PC-3 (cell line): ENCODE data around the gene NIPAL3. TPM values are rescaled to one million over a fixed set of nuclear protein-coding genes. Genes with fewer than 3 reads are reported as not detected.
A peak's percentile ranks its signal among the peaks of the same experiment; 100 is the strongest.

Experiments
- ATAC-seq: fragments of 200-7000 bp; cut with Tn5 transposase; 2 replicates; pipeline ENCODE4 v1.9.1; 2020; ENCODE audit warnings: mild to moderate bottlenecking, moderate library complexity
- BruUV-seq: library from RNA; stranded (reverse); fragments of 400-500 nt; replicated peaks from 2 replicates; lab custom pipeline; 2021; lab: Mats Ljungman, UMichigan
- CTCF ChIA-PET: fragments of 300-600 bp; sonication (Branson Sonifier 250); formaldehyde crosslinking; loops from one replicate; lab custom pipeline; 2022; ENCODE audit warnings: antibody characterized with exemption; lab: Charles Lee
- POLR2A ChIA-PET: fragments of 300-600 bp; sonication (Branson Sonifier 250); formaldehyde crosslinking; loops from one replicate; lab custom pipeline; 2022; ENCODE audit warnings: antibody characterized with exemption; ENCODE audit not compliant: unreplicated experiment; lab: Charles Lee
- DNase-seq: peaks from one replicate; pipeline ENCODE4 v3.0.0-alpha.2; 2015
- H2AFZ ChIP-seq: fragments of 300-600 bp; sonication (generic); 2 replicates; pipeline ENCODE4 v1.6.0; 2016; ENCODE audit warnings: antibody characterized with exemption, low read length
- H3F3A ChIP-seq: fragments of 300-600 bp; sonication (generic); one replicate; pipeline ENCODE4 v1.6.0; 2017; ENCODE audit warnings: antibody characterized with exemption, low read length, control low read depth, mild to moderate bottlenecking; ENCODE audit not compliant: unreplicated experiment
- H3K27ac ChIP-seq: fragments of 300-600 bp; sonication (generic); 2 replicates; pipeline ENCODE4 v1.5.1; 2016; ENCODE audit warnings: mild to moderate bottlenecking, low read length
- H3K27me3 ChIP-seq: fragments of 300-600 bp; sonication (generic); 2 replicates; pipeline ENCODE4 v1.6.1; 2016; ENCODE audit warnings: low read length, mixed read lengths
- H3K36me3 ChIP-seq: fragments of 300-600 bp; sonication (generic); 2 replicates; pipeline ENCODE4 v1.6.1; 2016; ENCODE audit warnings: low read depth, mixed run types, low read length, mixed read lengths
- H3K4me1 ChIP-seq: fragments of 300-600 bp; sonication (generic); 2 replicates; pipeline ENCODE4 v1.5.1; 2016; ENCODE audit warnings: low read length; ENCODE audit not compliant: insufficient read depth
- H3K4me2 ChIP-seq: fragments of 300-600 bp; sonication (generic); 2 replicates; pipeline ENCODE4 v1.6.0; 2016; ENCODE audit warnings: low read length
- H3K4me3 ChIP-seq: fragments of 300-600 bp; sonication (generic); 2 replicates; pipeline ENCODE4 v1.5.1; 2016; ENCODE audit warnings: mild to moderate bottlenecking, low read length, mixed read lengths
- H3K79me2 ChIP-seq: fragments of 300-600 bp; sonication (generic); 2 replicates; pipeline ENCODE4 v1.6.1; 2017; ENCODE audit warnings: low read length, mixed read lengths
- H3K9ac ChIP-seq: fragments of 300-600 bp; sonication (generic); 2 replicates; pipeline ENCODE4 v1.6.0; 2016; ENCODE audit warnings: mild to moderate bottlenecking, low read length
- H3K9me2 ChIP-seq: fragments of 300-600 bp; sonication (generic); replicated peaks from 2 replicates; pipeline ENCODE4 v1.6.1; 2016; ENCODE audit warnings: mixed run types, low read length, mixed read lengths
- H3K9me3 ChIP-seq: fragments of 300-600 bp; sonication (generic); 2 replicates; pipeline ENCODE4 v1.6.1; 2016; ENCODE audit warnings: low read length, mixed read lengths
- H4K20me1 ChIP-seq: fragments of 300-600 bp; sonication (generic); 2 replicates; pipeline ENCODE4 v1.6.1; 2016; ENCODE audit warnings: low read length, mixed read lengths
- EZH2 ChIP-seq: fragments of 300-600 bp; sonication (generic); IDR thresholded peaks from one replicate; pipeline ENCODE4 v1.6.1; 2017; ENCODE audit warnings: antibody characterized with exemption, mild to moderate bottlenecking, low read length; ENCODE audit not compliant: unreplicated experiment
- EZH2phosphoT487 ChIP-seq: fragments of 300-600 bp; sonication (generic); IDR thresholded peaks from 2 replicates; pipeline ENCODE4 v1.6.1; 2018; ENCODE audit warnings: mild to moderate bottlenecking, antibody characterized with exemption, low read length, borderline replicate concordance
- intact Hi-C: fragments of 100-400 bp; cut with micrococcal nuclease; formaldehyde crosslinking; loops from 2 replicates; pipeline ENCODE4 v1.9.0; 2023
- total RNA-seq: library from RNA; depleted of rRNA; stranded (reverse); fragments of >200 nt; gene quantifications from 2 replicates; pipeline ENCODE4 v1.2.3, GENCODE V29; 2014
- TF ChIP-seq, protein P1 (sequence below): fragments of 300-600 bp; sonication (generic); conservative IDR thresholded peaks from 2 replicates; pipeline ENCODE4 v1.5.1; 2017; ENCODE audit warnings: antibody characterized with exemption, low read depth, mild to moderate bottlenecking, low read length

The NIPAL3 gene
- total RNA-seq, 1 experiment from 2014 or later: 35.2 TPM

- no peaks in the 10 kb centered on the region for H3K9me2 ChIP-seq
- no peak overlapping the region for H3K27ac ChIP-seq
- H2AFZ ChIP-seq: no peak overlapping the region
- no peak overlapping the region for H3K9ac ChIP-seq
- intact Hi-C loops: no loop called here
- H3K79me2 ChIP-seq: peaks cover 46% of the 10 kb centered on the region
- POLR2A ChIA-PET: no interaction called here
- H3K9me3 ChIP-seq: no peaks in the 10 kb centered on the region
- ATAC-seq (no peak), DNase-seq (peak; percentile 28)
- peaks cover 31% of the 10 kb centered on the region for H3K4me1 ChIP-seq
- BruUV-seq: no TSS peak
- no peak overlapping the region for H3K4me3 ChIP-seq
- H3F3A ChIP-seq: peaks cover 10% of the 10 kb centered on the region
- no peaks in the 10 kb centered on the region for H4K20me1 ChIP-seq
- H3K27me3 ChIP-seq: no peaks in the 10 kb centered on the region
- TF ChIP-seq, protein P1, sequence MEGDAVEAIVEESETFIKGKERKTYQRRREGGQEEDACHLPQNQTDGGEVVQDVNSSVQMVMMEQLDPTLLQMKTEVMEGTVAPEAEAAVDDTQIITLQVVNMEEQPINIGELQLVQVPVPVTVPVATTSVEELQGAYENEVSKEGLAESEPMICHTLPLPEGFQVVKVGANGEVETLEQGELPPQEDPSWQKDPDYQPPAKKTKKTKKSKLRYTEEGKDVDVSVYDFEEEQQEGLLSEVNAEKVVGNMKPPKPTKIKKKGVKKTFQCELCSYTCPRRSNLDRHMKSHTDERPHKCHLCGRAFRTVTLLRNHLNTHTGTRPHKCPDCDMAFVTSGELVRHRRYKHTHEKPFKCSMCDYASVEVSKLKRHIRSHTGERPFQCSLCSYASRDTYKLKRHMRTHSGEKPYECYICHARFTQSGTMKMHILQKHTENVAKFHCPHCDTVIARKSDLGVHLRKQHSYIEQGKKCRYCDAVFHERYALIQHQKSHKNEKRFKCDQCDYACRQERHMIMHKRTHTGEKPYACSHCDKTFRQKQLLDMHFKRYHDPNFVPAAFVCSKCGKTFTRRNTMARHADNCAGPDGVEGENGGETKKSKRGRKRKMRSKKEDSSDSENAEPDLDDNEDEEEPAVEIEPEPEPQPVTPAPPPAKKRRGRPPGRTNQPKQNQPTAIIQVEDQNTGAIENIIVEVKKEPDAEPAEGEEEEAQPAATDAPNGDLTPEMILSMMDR: peak; percentile 51
- TF ChIP-seq EZH2phosphoT487: no peak
- H3K4me2 ChIP-seq: no peak overlapping the region
- CTCF ChIA-PET: no interaction called here
- peaks cover 22% of the 10 kb centered on the region for H3K36me3 ChIP-seq
These were observed 5.9 kb downstream of the NIPAL3 start for GRCh38 chr1:24421502-24421901.

GRCh38 chr1:24424207-24424606, 8.6 kb downstream of the NIPAL3 start:
- ChIA-PET CTCF (no interaction called here), POLR2A (no interaction called here)
- TF ChIP-seq EZH2: no peak
- TF ChIP-seq EZH2phosphoT487: no peak
- TF ChIP-seq, protein P1: no peak
- H3F3A ChIP-seq: no peaks in the 10 kb centered on the region
- H3K27me3 ChIP-seq: no peaks in the 10 kb centered on the region
- H3K79me2 ChIP-seq: peaks cover 24% of the 10 kb centered on the region
- no TSS peak for BruUV-seq
- no peak overlapping the region for H2AFZ ChIP-seq
- H3K4me3 ChIP-seq: no peak overlapping the region
- H3K4me1 ChIP-seq: peaks cover 6% of the 10 kb centered on the region
- no peaks in the 10 kb centered on the region for H3K9me3 ChIP-seq
- no peaks in the 10 kb centered on the region for H3K9me2 ChIP-seq
- no peak overlapping the region for H3K9ac ChIP-seq
- peaks cover 22% of the 10 kb centered on the region for H3K36me3 ChIP-seq
- no peak overlapping the region for H3K4me2 ChIP-seq
- no peak for DNase-seq
- intact Hi-C loops: no loop called here
- no peak for ATAC-seq
- no peak overlapping the region for H3K27ac ChIP-seq
- no peaks in the 10 kb centered on the region for H4K20me1 ChIP-seq

GRCh38 chr1:24424990-24425389, 9.4 kb downstream of the NIPAL3 start:
- ATAC-seq: no peak
- TF ChIP-seq, protein P1: no peak
- TF ChIP-seq EZH2phosphoT487 (no peak), EZH2 (no peak)
- Histone ChIP-seq H3K27ac (no peak overlapping the region), H3K36me3 (peaks cover 22% of the 10 kb centered on the region), H3K4me2 (no peak overlapping the region), H4K20me1 (no peaks in the 10 kb centered on the region), H3K9me2 (no peaks in the 10 kb centered on the region), H3K9ac (no peak overlapping the region), H3K9me3 (no peaks in the 10 kb centered on the region), H3K4me3 (no peak overlapping the region), H3K27me3 (no peaks in the 10 kb centered on the region), H2AFZ (no peak overlapping the region), H3K79me2 (peaks cover 16% of the 10 kb centered on the region), H3F3A (no peaks in the 10 kb centered on the region), H3K4me1 (no peaks in the 10 kb centered on the region)
- CTCF ChIA-PET: no interaction called here
- no peak for DNase-seq
- no TSS peak for BruUV-seq
- POLR2A ChIA-PET: interaction anchor here (0.6 to 0.7 kb wide), 2 partner anchors 12 to 57 kb away, joined by 4 to 7 read pairs; no protein-coding TSS in a partner anchor
- intact Hi-C loops: no loop called here
